Glutamatergic neuron (in vitro differentiated cells): Measurements from ENCODE around the gene BMPR1B. TPM values are rescaled to one million over a fixed set of nuclear protein-coding genes. Genes with fewer than 3 reads are reported as not detected.

Source experiments
- DNase-seq: peaks from one replicate; pipeline ENCODE4 v3.0.0; 2022
- H3K27ac Mint-ChIP-seq: one replicate; pipeline ENCODE4 v1.8.0; 2020; ENCODE audit warnings: mild to moderate bottlenecking, mixed read lengths, inconsistent platforms; ENCODE audit not compliant: unreplicated experiment
- H3K27me3 Mint-ChIP-seq: one replicate; pipeline ENCODE4 v1.8.0; 2020; ENCODE audit warnings: mild to moderate bottlenecking, moderate library complexity, mixed read lengths, inconsistent platforms; ENCODE audit not compliant: unreplicated experiment
- H3K36me3 Mint-ChIP-seq: one replicate; pipeline ENCODE4 v1.8.0; 2020; ENCODE audit warnings: mild to moderate bottlenecking, mixed read lengths, inconsistent platforms; ENCODE audit not compliant: unreplicated experiment
- H3K4me1 Mint-ChIP-seq: one replicate; pipeline ENCODE4 v1.8.0; 2020; ENCODE audit warnings: mild to moderate bottlenecking, low read depth, mixed read lengths, inconsistent platforms; ENCODE audit not compliant: unreplicated experiment
- H3K4me3 Mint-ChIP-seq: one replicate; pipeline ENCODE4 v1.8.0; 2020; ENCODE audit warnings: mild to moderate bottlenecking, mixed read lengths, inconsistent platforms; ENCODE audit not compliant: unreplicated experiment
- H3K9me3 Mint-ChIP-seq: one replicate; pipeline ENCODE4 v1.8.0; 2020; ENCODE audit warnings: mild to moderate bottlenecking, moderate library complexity, mixed read lengths, inconsistent platforms; ENCODE audit not compliant: unreplicated experiment
- CTCF ChIP-seq: fragments of 200-600 bp; sonication (generic); IDR thresholded peaks from one replicate; pipeline ENCODE4 v1.5.0; 2021; ENCODE audit not compliant: partially characterized antibody, unreplicated experiment
- total RNA-seq: library from RNA; stranded (reverse); fragmentation: NEBNext Ultra II Directional; extraction: Animal tissue kit (Norgen Biotek cat#: 25700); gene quantifications from one replicate; pipeline ENCODE4 v1.2.1, GENCODE V29; 2021; ENCODE audit not compliant: unreplicated experiment

Gene BMPR1B
- total RNA-seq, 1 donor from 2014 or later = 2.4 TPM

GRCh38 chr4:94765648-94766047 is 7.9 kb downstream of the BMPR1B start:
- Mint-ChIP-seq H3K27ac (no peak overlapping the region), H3K4me1 (no peaks in the 10 kb centered on the region), H3K36me3 (no peaks in the 10 kb centered on the region), H3K4me3 (no peak overlapping the region), H3K27me3 (no peaks in the 10 kb centered on the region), H3K9me3 (no peaks in the 10 kb centered on the region)
- DNase-seq = no peak
- TF ChIP-seq CTCF = no peak

- Mint-ChIP-seq H3K4me1 (no peaks in the 10 kb centered on the region), H3K27ac (no peak overlapping the region)
Measured at GRCh38 chr4:94766856-94767255, 9.1 kb downstream of the BMPR1B start.

GRCh38 chr4:94767446-94767845 is 9.7 kb downstream of the BMPR1B start:
- H3K27ac Mint-ChIP-seq = no peak overlapping the region

More at GRCh38 chr4:94766856-94767255, 9.1 kb downstream of the BMPR1B start:
- no peak for DNase-seq
- H3K4me3 Mint-ChIP-seq = no peak overlapping the region
- no peaks in the 10 kb centered on the region for H3K9me3 Mint-ChIP-seq
- no peak for TF ChIP-seq CTCF
- no peaks in the 10 kb centered on the region for H3K27me3 Mint-ChIP-seq
- no peaks in the 10 kb centered on the region for H3K36me3 Mint-ChIP-seq

GRCh38 chr4:94782707-94783106 is 25.0 kb downstream of the BMPR1B start:
- Mint-ChIP-seq H3K4me1 (no peaks in the 10 kb centered on the region), H3K36me3 (no peaks in the 10 kb centered on the region), H3K9me3 (no peaks in the 10 kb centered on the region), H3K27me3 (peaks cover 2% of the 10 kb centered on the region), H3K4me3 (no peak overlapping the region), H3K27ac (no peak overlapping the region)
- no peak for TF ChIP-seq CTCF
- no peak for DNase-seq

More at GRCh38 chr4:94767446-94767845, 9.7 kb downstream of the BMPR1B start:
- Mint-ChIP-seq H3K4me3 (no peak overlapping the region), H3K36me3 (no peaks in the 10 kb centered on the region), H3K27me3 (no peaks in the 10 kb centered on the region), H3K9me3 (no peaks in the 10 kb centered on the region), H3K4me1 (no peaks in the 10 kb centered on the region)
- no peak for TF ChIP-seq CTCF
- no peak for DNase-seq

- no peaks in the 10 kb centered on the region for H3K9me3 Mint-ChIP-seq
- no peaks in the 10 kb centered on the region for H3K4me1 Mint-ChIP-seq
- H3K27me3 Mint-ChIP-seq = no peaks in the 10 kb centered on the region
- H3K4me3 Mint-ChIP-seq = no peak overlapping the region
- no peak overlapping the region for H3K27ac Mint-ChIP-seq
- no peaks in the 10 kb centered on the region for H3K36me3 Mint-ChIP-seq
- no peak for DNase-seq
- TF ChIP-seq CTCF = no peak
Measured at GRCh38 chr4:94791701-94792100, 33.9 kb downstream of the BMPR1B start.
